Right atrium auricular region (tissue), 2 donors: ENCODE data around the gene LPGAT1. TPM values are rescaled to one million over a fixed set of nuclear protein-coding genes. Genes with fewer than 3 reads are reported as not detected.

ENCODE experiments used
- DNase-seq: peaks from one replicate; pipeline ENCODE4 v3.0.0-alpha.2; 2019; ENCODE audit warnings: low spot score
- H3K27ac ChIP-seq, 2 donors: fragments of 200-600 bp; sonication (generic); 1 replicate in 1 of 2; 2 replicates in 1 of 2; pipeline ENCODE4 v1.5.1; 2016 to 2019
- H3K27me3 ChIP-seq, 2 donors: fragments of 200-600 bp; sonication (generic); one replicate each; pipeline versions ENCODE4 v1.5.1 to v1.6.0; 2017 to 2019
- H3K36me3 ChIP-seq: fragments of 200-600 bp; sonication (generic); one replicate; pipeline ENCODE4 v1.5.1; 2016
- H3K4me1 ChIP-seq, 2 donors: fragments of 200-600 bp; sonication (generic); one replicate each; pipeline versions ENCODE4 v1.5.1 to v1.6.0; 2017 to 2019
- H3K4me3 ChIP-seq, 2 donors: fragments of 200-600 bp; sonication (generic); 1 replicate in 1 of 2; 2 replicates in 1 of 2; pipeline ENCODE4 v1.5.1; 2017 to 2019; ENCODE audit warnings: mild to moderate bottlenecking in 1 of 2, moderate library complexity in 1 of 2
- H3K9me3 ChIP-seq, 2 donors: fragments of 200-600 bp; sonication (generic); one replicate each; pipeline ENCODE4 v1.5.1; 2019
- CTCF ChIP-seq, 2 donors: fragments of 200-600 bp; sonication (generic); IDR thresholded peaks; one replicate each; pipeline ENCODE4 v1.5.1; 2019; ENCODE audit warnings: antibody characterized with exemption in 2 of 2
- total RNA-seq, 2 donors: library from RNA; depleted of rRNA; stranded (reverse); fragments of >200 nt; gene quantifications; one replicate each; pipeline ENCODE4 v1.1.0, GENCODE V29; 2016

Gene LPGAT1
- total RNA-seq, 2 donors from 2014 or later, result 27.0 to 36.2 TPM

- Histone ChIP-seq H3K27me3 (no peaks in the 10 kb centered on the region), H3K4me3 (no peak overlapping the region), H3K36me3 (peaks cover 22% of the 10 kb centered on the region), H3K27ac (no peak overlapping the region), H3K9me3 (peaks cover 0 to 8% of the 10 kb centered on the region in 2 donors), H3K4me1 (peaks cover 0 to 5% of the 10 kb centered on the region in 2 donors)
- TF ChIP-seq CTCF (IDR thresholded peaks at IDR 0.05), result no peak
- no peak for DNase-seq
Observed at GRCh38 chr1:211753649-211754251, 76.8 kb downstream of the LPGAT1 start.

- H3K9me3 ChIP-seq, result peaks cover 0 to 2% of the 10 kb centered on the region in 2 donors
- H3K27me3 ChIP-seq, result no peaks in the 10 kb centered on the region
- H3K4me1 ChIP-seq, result peaks cover 0 to 5% of the 10 kb centered on the region in 2 donors
- TF ChIP-seq CTCF (IDR thresholded peaks at IDR 0.05), result no peak
- DNase-seq, result no peak
- peaks cover 28% of the 10 kb centered on the region for H3K36me3 ChIP-seq
- no peak overlapping the region for H3K27ac ChIP-seq
- no peak overlapping the region for H3K4me3 ChIP-seq
Observed at GRCh38 chr1:211752951-211753486, 77.5 kb downstream of the LPGAT1 start.

DNA sequence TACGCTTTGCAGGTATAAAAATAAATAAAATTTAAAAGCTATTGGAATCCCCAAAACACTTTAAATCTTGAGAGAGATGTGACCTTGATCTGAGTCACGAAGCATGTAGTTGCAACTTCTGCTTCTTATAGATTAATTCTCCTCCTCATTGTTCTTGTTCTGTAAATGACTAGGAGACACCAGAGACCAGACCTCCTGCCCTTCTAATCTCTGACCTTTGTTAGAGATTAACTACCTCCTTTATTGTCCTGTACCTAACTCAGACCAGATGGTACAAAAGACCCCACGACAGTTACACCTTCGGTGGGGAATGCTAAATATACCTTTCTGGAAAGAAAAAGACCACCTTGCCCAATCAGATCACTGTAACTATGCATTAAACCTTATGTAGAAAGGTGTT lies 78.2 kb downstream of the LPGAT1 start:
- Histone ChIP-seq H3K9me3 (no peaks in the 10 kb centered on the region), H3K4me3 (no peak overlapping the region), H3K27me3 (no peaks in the 10 kb centered on the region), H3K27ac (no peak overlapping the region), H3K36me3 (peaks cover 34% of the 10 kb centered on the region), H3K4me1 (peaks cover 0 to 5% of the 10 kb centered on the region in 2 donors)
- TF ChIP-seq CTCF (IDR thresholded peaks at IDR 0.05), result no peak
- DNase-seq, result no peak

- Histone ChIP-seq H3K27ac (no peak overlapping the region), H3K4me1 (peaks cover 0 to 5% of the 10 kb centered on the region in 2 donors), H3K9me3 (no peaks in the 10 kb centered on the region), H3K36me3 (peaks cover 34% of the 10 kb centered on the region), H3K27me3 (no peaks in the 10 kb centered on the region), H3K4me3 (no peak overlapping the region)
- no peak for DNase-seq
- TF ChIP-seq CTCF (IDR thresholded peaks at IDR 0.05), result no peak
Observed at GRCh38 chr1:211751438-211751837, 79.1 kb downstream of the LPGAT1 start.

DNA sequence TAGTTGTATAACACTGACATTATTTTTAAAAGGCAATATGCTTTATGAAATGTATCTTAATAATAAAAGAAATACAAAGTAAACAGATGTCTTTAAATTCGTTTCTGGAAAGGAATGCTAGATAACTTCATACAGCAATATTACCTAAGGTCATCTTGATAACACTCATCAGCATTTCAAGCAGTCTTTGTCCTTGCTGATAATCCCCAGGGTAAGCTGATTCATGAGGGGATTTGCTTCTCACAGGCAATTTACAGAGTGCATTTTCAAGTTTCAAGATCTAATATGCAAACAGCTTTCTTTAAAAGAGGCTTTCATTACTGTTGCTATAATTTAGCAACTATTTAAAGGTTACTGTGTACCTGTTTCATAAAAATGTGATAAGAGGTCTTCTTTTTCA lies 80.0 kb downstream of the LPGAT1 start:
- H3K27me3 ChIP-seq, result no peaks in the 10 kb centered on the region
- peaks cover 34% of the 10 kb centered on the region for H3K36me3 ChIP-seq
- no peak overlapping the region for H3K27ac ChIP-seq
- H3K9me3 ChIP-seq, result no peaks in the 10 kb centered on the region
- no peak for DNase-seq
- no peak overlapping the region for H3K4me3 ChIP-seq
- H3K4me1 ChIP-seq, result peaks cover 0 to 5% of the 10 kb centered on the region in 2 donors
- no peak for TF ChIP-seq CTCF (IDR thresholded peaks at IDR 0.05)

GRCh38 chr1:211749251-211749650 lies 81.3 kb downstream of the LPGAT1 start:
- Histone ChIP-seq H3K27ac (no peak overlapping the region), H3K4me3 (no peak overlapping the region), H3K27me3 (no peaks in the 10 kb centered on the region), H3K9me3 (no peaks in the 10 kb centered on the region), H3K36me3 (peaks cover 34% of the 10 kb centered on the region), H3K4me1 (peaks cover 0 to 5% of the 10 kb centered on the region in 2 donors)
- TF ChIP-seq CTCF (IDR thresholded peaks at IDR 0.05), result no peak
- DNase-seq, result no peak
